Dendritic cell treated with granulocyte-macrophage colony-stimulating factor and Interleukin-4, amounts not matched to agents 40 ng/mL and 50 ng/mL, for 4 days (primary cell): Measurements from ENCODE around the gene DMPK.

Source experiments
- H3K27ac Mint-ChIP-seq: one replicate; pipeline ENCODE4 v1.8.0; 2022; ENCODE audit warnings: mild to moderate bottlenecking, mixed read lengths
- H3K27me3 Mint-ChIP-seq: one replicate; pipeline ENCODE4 v1.8.0; 2022; ENCODE audit warnings: mild to moderate bottlenecking, mixed read lengths
- H3K36me3 Mint-ChIP-seq: one replicate; pipeline ENCODE4 v1.8.0; 2022; ENCODE audit warnings: low read depth, mixed read lengths
- H3K4me1 Mint-ChIP-seq: one replicate; pipeline ENCODE4 v1.8.0; 2022; ENCODE audit warnings: low read depth, mixed read lengths
- H3K4me3 Mint-ChIP-seq: one replicate; pipeline ENCODE4 v1.8.0; 2022; ENCODE audit warnings: mild to moderate bottlenecking, moderate library complexity, mixed read lengths
- H3K9me3 Mint-ChIP-seq: one replicate; pipeline ENCODE4 v1.8.0; 2022; ENCODE audit warnings: mixed read lengths
- intact Hi-C: fragments of 100-400 bp; cut with micrococcal nuclease; formaldehyde crosslinking; loops from one replicate; pipeline ENCODE4 v1.15.0; 2022

Gene DMPK

DNA sequence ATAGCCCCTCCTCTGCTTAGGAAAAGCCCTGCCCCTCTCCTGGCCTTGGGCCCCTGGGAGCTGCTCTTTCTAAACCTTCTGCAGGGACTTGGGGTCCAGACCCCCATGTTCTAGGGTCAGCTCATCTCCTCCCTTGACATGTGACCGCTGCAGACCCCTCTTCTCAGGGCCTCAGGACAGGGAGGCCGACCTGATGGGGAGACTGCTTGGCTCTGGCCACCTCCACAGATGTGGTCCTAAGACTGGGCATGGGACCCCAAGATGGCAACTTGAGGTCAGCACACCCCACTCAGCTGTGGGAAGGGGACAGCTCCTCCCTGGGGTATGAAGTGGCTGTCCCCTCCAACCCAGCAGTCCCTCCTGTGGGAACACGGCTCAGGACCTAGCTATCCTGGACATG, 9.4 kb downstream of the DMPK start:
- Mint-ChIP-seq H3K36me3 (peaks cover 72% of the 10 kb centered on the region), H3K27ac (no peak overlapping the region), H3K27me3 (peaks cover 91% of the 10 kb centered on the region), H3K9me3 (no peaks in the 10 kb centered on the region), H3K4me1 (peaks cover 37% of the 10 kb centered on the region), H3K4me3 (no peak overlapping the region)
- intact Hi-C loops = no loop called here

DNA sequence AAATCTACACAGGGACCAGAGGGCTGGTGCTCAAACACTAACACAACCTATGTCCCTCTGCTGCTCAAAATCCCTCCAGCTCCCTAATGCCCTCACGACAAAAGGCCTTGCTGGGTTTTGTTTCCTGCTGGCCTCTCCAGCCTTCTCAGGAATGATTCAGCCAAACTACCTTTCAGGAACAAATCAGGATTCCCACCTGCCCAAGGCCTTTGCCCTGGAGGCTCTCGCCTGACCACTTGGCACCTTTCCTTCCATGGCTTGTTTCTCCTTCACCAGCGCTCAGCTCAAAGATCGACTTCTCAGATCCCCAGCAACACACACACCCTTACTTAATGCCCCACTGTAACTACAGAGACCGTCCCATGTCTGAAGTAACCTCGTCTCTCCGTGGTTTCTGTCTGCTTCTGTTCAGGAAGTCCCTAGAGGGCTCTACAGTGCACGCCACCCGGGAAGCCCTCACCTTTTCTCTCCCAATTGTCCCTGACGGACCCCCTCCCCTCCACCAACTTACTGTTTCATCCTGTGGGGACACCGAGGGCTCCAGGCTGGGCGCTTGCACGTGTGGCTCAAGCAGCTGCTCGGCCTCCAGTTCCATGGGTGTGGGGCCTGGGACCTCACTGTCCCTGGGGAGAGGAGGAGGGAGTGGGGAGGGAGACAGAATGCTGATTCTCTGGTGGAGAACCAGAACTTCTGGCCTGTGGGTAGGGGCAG, 10.0 kb downstream of the DMPK start:
- Mint-ChIP-seq H3K9me3 (no peaks in the 10 kb centered on the region), H3K4me3 (no peak overlapping the region), H3K27me3 (peaks cover 91% of the 10 kb centered on the region), H3K36me3 (peaks cover 66% of the 10 kb centered on the region), H3K4me1 (peaks cover 43% of the 10 kb centered on the region), H3K27ac (no peak overlapping the region)
- intact Hi-C loops = no loop called here

DNA sequence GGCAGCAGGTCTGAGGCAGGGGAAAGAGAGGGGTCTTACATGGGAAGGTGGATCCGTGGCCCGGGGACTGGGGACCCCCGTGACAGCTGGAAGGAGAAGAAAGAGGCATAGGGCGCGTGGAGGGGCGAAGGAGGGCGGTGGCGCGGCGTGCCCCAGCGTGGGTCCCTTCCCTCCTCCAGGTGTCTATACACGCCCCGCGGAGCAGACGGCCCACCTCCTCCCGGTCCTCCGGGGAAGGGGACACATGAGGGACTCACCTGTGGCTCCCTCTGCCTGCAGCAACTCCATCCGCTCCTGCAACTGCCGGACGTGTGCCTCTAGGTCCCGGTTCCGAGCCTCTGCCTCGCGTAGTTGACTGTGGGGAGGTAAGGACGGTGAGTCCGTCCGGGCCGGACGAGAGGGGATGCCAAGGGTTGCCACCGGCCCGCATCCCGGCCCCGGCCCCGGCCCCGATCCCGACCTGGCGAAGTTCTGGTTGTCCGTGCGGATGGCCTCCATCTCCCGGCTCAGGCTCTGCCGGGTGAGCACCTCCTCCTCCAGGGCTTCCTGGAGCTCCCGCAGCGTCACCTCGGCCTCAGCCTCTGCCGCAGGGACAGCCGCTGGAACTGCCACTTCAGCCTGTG, 10.9 kb downstream of the DMPK start:
- Mint-ChIP-seq H3K36me3 (peaks cover 57% of the 10 kb centered on the region), H3K4me3 (no peak overlapping the region), H3K27ac (no peak overlapping the region), H3K4me1 (peaks cover 46% of the 10 kb centered on the region), H3K27me3 (peaks cover 89% of the 10 kb centered on the region), H3K9me3 (no peaks in the 10 kb centered on the region)
- intact Hi-C loops = no loop called here

DNA sequence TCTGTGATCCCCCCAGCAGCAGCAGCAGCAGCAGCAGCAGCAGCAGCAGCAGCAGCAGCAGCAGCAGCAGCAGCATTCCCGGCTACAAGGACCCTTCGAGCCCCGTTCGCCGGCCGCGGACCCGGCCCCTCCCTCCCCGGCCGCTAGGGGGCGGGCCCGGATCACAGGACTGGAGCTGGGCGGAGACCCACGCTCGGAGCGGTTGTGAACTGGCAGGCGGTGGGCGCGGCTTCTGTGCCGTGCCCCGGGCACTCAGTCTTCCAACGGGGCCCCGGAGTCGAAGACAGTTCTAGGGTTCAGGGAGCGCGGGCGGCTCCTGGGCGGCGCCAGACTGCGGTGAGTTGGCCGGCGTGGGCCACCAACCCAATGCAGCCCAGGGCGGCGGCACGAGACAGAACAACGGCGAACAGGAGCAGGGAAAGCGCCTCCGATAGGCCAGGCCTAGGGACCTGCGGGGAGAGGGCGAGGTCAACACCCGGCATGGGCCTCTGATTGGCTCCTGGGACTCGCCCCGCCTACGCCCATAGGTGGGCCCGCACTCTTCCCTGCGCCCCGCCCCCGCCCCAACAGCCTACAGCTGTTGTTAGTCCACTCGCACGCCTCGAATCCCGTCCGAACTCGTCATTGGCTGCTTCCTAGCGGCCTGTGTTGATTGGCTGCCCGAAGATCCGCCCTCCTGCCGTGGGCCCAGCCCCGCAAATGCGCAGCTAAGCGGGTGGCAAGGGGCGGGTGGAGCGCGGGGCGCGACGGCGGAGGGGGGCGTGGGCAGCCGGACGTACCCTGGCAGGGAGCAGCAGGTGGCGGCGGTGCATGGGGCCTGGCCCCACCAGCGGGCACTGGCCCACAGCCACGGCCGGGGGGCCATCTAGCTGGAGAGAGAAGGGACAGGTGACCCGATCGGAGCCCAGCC, 11.8 kb downstream of the DMPK start:
- H3K27me3 Mint-ChIP-seq = peaks cover 90% of the 10 kb centered on the region
- peaks cover 46% of the 10 kb centered on the region for H3K4me1 Mint-ChIP-seq
- H3K36me3 Mint-ChIP-seq = peaks cover 53% of the 10 kb centered on the region
- peak overlapping the region; percentile 90 for H3K4me3 Mint-ChIP-seq
- intact Hi-C loops = loop anchor here (1.0 kb wide), 2 partner anchors 9 to 29 kb away; no protein-coding TSS in a partner anchor
- peak overlapping the region; percentile 88 for H3K27ac Mint-ChIP-seq
- H3K9me3 Mint-ChIP-seq = no peaks in the 10 kb centered on the region

DNA sequence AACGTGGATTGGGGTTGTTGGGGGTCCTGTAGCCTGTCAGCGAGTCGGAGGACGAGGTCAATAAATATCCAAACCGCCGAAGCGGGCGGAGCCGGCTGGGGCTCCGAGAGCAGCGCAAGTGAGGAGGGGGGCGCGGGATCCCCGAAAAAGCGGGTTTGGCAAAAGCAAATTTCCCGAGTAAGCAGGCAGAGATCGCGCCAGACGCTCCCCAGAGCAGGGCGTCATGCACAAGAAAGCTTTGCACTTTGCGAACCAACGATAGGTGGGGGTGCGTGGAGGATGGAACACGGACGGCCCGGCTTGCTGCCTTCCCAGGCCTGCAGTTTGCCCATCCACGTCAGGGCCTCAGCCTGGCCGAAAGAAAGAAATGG, 12.5 kb downstream of the DMPK start:
- H3K27me3 Mint-ChIP-seq = peaks cover 90% of the 10 kb centered on the region
- peaks cover 46% of the 10 kb centered on the region for H3K4me1 Mint-ChIP-seq

DNA sequence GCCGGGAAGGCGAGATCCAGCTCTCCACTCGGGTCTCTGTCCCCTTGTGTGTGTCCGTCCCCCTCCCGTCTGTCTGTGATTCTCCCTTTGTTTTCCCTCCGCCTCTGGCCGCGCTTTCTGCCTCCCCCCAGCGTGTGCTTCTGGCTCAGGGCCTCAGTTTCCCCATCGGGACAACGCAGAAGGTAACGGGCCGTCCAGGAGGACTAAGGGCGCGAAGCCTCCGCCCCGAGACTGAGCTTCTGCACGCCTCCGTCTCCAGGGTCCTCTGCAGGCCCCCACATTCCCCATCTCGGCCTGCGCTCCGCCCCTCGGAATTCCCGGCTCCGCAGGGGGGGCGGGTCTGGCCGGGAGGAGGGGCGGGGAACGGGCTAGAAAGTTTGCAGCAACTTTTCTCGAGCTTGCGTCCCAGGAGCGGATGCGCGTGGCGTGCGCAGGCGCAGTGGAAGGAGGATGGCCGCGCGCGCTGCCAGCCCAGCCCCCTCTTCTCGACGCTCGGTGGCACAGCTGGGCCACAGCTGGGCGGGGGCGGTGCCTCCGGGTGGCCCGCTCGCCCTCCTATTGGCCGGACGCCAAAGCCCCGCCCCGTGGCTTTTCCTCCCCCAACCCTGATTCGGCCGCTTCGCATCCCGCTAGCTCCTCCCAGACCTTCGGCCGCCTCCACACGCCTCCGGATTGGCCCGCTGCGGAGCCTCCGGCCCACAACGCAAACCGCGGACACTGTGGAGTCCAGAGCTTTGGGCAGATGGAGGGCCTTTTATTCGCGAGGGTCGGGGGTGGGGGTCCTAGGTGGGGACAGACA, 13.1 kb downstream of the DMPK start, which contains the start of gene SIX5:
SIX5 (minus strand) TSS at position 269 of the 799 bp plus-strand sequence. CDS start 408 bp downstream, outside the sequence.
- intact Hi-C loops = no loop called here
- Mint-ChIP-seq H3K4me1 (peaks cover 46% of the 10 kb centered on the region), H3K4me3 (peak within 1 kb of the TSS; percentile 90), H3K9me3 (no peaks in the 10 kb centered on the region), H3K27me3 (peaks cover 90% of the 10 kb centered on the region), H3K27ac (peak within 1 kb of the TSS; percentile 88), H3K36me3 (peaks cover 42% of the 10 kb centered on the region)

More for the DNA sequence above, 12.5 kb downstream of the DMPK start:
- H3K9me3 Mint-ChIP-seq = no peaks in the 10 kb centered on the region
- peak overlapping the region; percentile 90 for H3K4me3 Mint-ChIP-seq
- intact Hi-C loops = loop anchor here (1.0 kb wide), 2 partner anchors 9 to 29 kb away; no protein-coding TSS in a partner anchor
- peaks cover 48% of the 10 kb centered on the region for H3K36me3 Mint-ChIP-seq
- H3K27ac Mint-ChIP-seq = peak overlapping the region; percentile 88

DNA sequence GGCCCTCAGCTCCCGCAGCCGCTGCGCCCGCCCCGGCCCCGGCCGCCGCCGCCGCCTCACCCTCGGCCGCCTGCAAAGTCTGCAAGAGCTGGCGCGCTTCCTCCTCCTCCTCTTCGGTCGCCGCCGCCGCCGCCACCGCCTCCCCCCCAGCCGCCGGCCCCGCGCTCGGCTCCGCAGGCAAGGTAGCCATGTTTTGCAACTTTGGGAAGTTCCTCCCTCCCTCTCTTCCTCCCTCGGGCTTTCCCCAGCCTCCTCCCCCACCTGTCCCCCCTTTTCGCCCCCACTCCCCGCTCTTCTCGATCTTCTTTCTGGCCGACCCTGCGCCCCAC, 13.7 kb downstream of the DMPK start:
- peaks cover 42% of the 10 kb centered on the region for H3K36me3 Mint-ChIP-seq
- peaks cover 90% of the 10 kb centered on the region for H3K27me3 Mint-ChIP-seq
- peak overlapping the region; percentile 88 for H3K27ac Mint-ChIP-seq
- intact Hi-C loops = no loop called here
- H3K4me1 Mint-ChIP-seq = peaks cover 46% of the 10 kb centered on the region
- no peaks in the 10 kb centered on the region for H3K9me3 Mint-ChIP-seq
- H3K4me3 Mint-ChIP-seq = peak overlapping the region; percentile 90

DNA sequence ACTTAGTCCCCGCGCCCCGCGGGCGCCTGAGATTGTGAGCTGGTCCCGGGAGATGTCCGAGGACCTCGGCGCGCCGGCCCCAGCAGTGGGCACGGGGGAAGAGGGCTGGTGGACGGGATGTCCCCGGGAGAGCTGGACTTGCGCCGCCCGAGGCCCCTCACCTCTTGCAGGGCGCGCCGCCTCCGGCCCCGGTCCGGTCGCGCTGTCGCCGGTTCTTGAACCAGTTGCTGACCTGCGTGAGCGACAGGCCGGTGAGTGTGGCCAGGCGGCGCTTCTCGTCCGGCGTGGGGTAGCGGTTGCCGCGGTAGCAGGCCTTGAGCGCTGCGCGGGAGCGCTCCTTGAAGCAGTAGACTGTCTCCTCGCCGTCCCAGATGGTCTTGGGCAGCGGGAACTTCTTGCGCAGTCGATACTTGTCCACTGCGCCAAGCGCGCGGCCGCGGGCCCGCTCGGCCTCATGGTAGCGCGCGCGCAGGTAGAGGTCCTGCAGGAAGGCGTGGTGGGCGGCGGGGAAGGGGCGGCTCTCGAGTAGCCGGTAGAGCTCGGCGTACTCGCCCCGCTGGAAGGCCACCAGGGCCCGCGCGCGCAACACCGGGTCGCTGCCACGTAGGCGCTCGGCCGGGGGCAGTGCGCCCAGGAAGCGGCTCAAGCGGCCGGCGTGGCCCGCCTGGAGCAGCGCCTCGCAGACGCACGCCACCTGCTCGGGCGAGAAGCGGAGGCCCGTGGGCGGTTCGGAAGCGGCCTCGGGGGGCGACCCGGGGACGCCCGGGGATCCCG, 14.2 kb downstream of the DMPK start:
- H3K4me3 Mint-ChIP-seq = peak overlapping the region; percentile 78
- intact Hi-C loops = no loop called here
- H3K27me3 Mint-ChIP-seq = peaks cover 90% of the 10 kb centered on the region
- H3K4me1 Mint-ChIP-seq = peaks cover 46% of the 10 kb centered on the region
- H3K9me3 Mint-ChIP-seq = no peaks in the 10 kb centered on the region
- H3K36me3 Mint-ChIP-seq = peaks cover 37% of the 10 kb centered on the region
- peak overlapping the region; percentile 88 for H3K27ac Mint-ChIP-seq

DNA sequence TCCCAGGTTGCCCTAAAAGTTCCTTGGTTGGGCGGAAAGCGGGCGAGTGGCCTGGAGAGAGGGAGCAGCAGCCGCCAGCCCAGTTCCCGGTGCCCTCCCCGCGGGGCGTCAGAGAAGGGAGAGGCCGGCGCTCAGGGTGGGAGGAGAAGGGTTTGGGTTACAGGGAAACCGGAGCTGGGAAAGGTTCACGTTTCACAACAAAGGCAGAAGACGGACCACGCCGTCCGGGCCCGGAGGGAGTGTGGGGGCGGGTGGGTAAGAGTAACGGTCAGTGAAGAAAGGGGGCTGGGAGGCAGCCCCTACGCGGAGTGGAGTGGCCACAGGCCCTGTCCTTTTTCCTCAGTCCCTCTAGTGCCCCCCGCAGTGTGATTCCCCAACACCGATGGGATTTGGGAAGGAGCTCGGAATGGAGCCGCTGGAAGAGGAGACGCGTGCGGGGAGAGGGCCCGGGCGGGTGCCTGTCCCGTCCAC, 14.8 kb downstream of the DMPK start:
- Mint-ChIP-seq H3K4me1 (peaks cover 44% of the 10 kb centered on the region), H3K4me3 (peak overlapping the region; percentile 78), H3K9me3 (no peaks in the 10 kb centered on the region), H3K27me3 (peaks cover 90% of the 10 kb centered on the region), H3K36me3 (peaks cover 31% of the 10 kb centered on the region), H3K27ac (no peak overlapping the region)
- intact Hi-C loops = no loop called here

DNA sequence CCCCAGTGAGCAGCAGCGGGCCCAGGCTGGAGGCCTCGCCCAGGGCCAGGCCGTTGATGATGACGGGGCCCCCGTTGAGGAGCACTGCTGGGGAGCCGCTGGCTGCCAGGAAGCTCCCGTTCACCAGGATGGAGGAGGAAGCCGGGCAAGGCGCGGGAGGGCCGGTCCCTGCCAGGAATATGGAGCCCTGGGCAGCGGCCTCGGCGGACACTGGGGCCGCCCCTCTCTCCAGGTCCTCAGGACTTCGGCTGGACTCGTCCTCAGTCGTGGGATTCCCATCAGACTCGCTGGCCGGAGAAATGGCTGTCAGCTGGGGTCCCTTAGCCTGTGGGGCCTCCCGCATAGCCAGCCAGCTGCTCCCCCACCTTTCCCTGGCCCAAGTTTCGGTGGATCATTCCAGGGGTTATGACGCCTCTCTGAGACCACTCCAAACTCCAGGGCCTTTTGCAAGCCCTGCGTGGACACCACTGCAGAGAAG, 15.4 kb downstream of the DMPK start:
- Mint-ChIP-seq H3K9me3 (no peaks in the 10 kb centered on the region), H3K36me3 (peaks cover 25% of the 10 kb centered on the region), H3K4me1 (peaks cover 39% of the 10 kb centered on the region), H3K4me3 (peak overlapping the region; percentile 78), H3K27ac (no peak overlapping the region), H3K27me3 (peaks cover 90% of the 10 kb centered on the region)
- intact Hi-C loops = no loop called here

DNA sequence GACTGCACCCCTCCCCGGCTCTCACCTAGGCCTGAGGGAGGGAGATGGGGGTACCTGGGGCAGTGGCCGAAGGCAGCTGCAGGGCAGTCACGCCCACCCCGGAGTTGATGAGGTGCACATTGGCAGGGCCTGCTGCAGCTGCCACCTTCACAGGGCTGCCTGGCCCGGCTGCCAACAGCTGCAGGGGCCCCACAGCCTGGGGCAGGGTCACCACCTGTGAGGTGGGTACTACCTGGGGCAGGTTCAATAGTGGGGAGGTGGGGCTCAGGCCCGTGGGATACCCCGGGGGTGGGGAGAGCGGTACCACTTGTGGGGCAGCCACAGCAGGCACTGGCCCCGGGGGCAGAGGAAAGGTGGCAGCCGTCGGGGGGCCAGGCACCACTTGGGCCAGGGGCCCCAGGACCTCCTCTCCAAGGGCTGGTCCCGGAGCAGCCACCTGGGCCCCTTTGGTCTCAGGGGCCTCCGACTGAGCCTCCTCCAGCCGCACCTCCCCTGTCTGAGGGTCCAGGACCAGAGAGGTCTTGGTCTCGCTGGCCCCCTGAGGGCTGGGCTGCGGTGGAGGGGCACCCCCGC, 15.9 kb downstream of the DMPK start:
- intact Hi-C loops = no loop called here
- Mint-ChIP-seq H3K9me3 (no peaks in the 10 kb centered on the region), H3K4me3 (no peak overlapping the region), H3K27ac (no peak overlapping the region), H3K27me3 (peaks cover 90% of the 10 kb centered on the region), H3K4me1 (peaks cover 36% of the 10 kb centered on the region), H3K36me3 (peaks cover 20% of the 10 kb centered on the region)

DNA sequence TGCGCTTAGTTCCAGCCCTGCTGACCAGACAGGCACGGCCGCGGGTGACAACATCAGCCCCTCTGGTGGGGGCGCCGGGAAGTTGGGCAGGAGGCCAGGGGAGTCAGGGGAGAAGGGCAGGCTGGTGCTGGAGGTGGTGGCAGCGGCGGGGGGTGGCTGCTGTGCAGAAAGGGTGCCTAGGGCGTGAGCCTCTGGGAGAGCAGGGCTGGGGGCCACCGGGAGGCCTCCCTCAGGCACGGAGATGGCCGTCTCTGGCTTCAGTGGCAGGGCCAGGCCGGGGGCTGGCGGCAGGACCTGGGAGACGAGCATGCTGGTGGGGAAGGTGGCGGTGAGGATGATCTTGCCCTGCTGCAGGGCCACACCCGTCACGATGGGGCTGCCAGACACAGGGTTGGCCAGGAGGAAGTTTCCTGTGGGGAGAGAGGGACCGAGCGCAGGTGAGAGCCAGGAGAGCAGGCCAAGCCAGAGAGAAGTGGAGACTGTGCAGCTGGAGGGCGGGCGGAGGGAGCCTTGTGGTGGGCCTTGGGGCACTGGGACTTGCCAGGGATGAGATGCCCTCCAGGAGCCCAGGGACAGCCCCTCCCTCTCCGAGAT, 16.5 kb downstream of the DMPK start:
- Mint-ChIP-seq H3K4me1 (peaks cover 31% of the 10 kb centered on the region), H3K9me3 (no peaks in the 10 kb centered on the region), H3K36me3 (peaks cover 14% of the 10 kb centered on the region), H3K27me3 (peaks cover 85% of the 10 kb centered on the region), H3K4me3 (no peak overlapping the region), H3K27ac (no peak overlapping the region)
- intact Hi-C loops = no loop called here
